Mucosa of gallbladder (tissue), 1 donor: ENCODE data around the gene HOXC10. TPM values are rescaled to one million over a fixed set of nuclear protein-coding genes. Genes with fewer than 3 reads are reported as not detected.

Experiments
- DNase-seq: peaks from one replicate; pipeline ENCODE4 v3.0.0-alpha.2; 2020; ENCODE audit warnings: low spot score
- total RNA-seq: library from RNA; stranded (reverse); gene quantifications from one replicate; pipeline ENCODE4 v1.2.1, GENCODE V29; 2021
- donor health status: DM: no; HTN: no; CAD: no.

Gene HOXC10
- total RNA-seq, 1 donor from 2014 or later, result not detected

GRCh38 chr12:53950789-53951576, 34.0 kb upstream of the HOXC10 start:
- no peak for DNase-seq

DNA sequence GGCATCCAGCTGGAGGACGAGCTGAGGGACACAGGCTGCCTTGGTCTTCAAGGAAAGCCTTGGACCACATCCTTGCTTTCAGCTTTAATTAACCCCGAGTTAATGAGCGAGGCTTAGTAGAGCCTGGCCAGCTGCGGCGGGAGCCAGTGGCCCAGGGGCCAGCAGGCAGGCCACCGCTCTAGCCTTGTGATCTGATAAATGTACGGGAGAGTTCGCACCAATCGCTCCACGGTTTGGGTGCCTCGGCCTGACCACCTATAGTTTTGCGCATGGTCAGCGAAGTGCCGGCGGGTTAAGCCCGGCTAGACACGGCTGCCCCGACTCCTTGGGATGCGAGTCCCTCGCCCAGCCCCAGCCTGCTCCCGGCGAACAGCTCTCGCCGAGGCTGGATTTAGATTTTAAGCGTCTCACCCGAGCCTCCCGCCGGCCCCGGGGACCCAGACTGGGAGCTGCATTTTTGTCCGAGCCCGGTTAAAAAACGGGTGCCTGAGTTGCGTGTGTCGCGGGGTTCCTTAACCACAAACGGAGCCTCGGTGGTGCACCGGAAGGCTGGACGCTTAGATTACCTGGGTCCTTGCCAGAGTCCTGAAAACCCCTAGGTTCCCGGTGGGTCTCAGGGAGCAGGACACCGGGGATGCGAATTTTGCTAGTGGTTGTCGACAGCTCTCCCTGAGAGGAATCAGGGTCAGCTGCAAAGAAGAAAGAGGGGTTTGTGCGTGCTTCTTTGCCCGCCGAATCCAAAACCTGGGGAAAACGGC, 33.2 kb upstream of the HOXC10 start:
- DNase-seq, result no peak

DNA sequence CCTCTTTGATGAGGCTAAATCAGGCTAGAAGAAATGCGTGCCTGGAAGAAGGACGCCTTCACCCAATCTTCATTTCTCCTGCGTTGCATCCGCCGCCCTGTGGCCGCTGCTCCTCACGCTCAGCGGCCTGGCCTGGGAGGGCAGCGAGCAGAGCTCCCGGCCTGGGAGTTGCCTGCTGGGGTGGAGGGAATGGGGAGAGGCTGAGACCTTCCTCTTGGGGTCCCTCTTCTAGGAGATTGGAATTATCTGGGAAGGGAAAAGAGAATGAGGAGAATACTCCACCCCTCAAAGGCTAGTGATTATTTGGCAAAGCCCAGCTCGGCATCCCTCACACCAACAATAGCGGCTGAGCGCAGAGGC, 32.6 kb upstream of the HOXC10 start:
- no peak for DNase-seq

DNA sequence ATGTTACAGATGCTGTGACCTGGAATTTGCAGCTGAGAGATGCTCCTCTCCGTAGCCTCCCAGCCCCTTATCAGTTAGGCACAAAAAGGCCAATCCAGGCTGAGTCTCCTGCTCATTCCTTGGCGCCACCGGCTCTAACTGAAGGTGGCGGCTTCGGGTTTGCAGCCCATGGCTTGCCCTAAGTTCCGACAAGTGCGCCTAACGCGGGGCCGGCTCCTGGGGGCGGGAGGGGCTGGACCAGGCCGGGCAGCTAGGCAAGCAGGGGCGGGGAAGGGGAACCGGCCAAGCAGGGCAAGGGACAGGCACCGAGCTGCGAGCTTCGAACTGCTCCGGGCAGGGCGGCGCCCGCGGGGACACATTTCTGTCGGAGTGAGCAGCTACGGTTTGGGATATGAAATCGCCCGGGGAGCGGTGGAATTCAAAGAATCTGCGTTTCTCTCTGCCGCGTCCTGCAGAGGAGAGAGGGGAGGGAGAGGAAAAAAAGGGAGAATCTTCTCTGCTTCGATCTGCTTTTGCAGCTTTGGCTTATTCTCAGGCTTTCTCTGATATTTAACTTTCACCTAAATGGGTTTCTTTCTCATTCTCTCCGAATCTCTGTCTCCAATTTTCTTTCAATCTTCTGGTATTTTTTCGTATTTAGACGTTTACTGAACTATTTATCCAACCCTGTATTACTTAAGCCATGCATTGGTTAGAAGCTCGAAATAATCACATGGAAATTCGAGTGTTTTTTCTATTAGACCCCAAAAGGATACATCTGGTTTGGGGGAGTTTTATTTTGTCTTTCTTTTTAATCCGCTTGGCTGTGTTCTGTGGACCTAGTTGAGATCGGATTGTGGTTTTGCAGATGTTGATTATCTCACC, 31.8 kb upstream of the HOXC10 start:
- DNase-seq, result no peak

DNA sequence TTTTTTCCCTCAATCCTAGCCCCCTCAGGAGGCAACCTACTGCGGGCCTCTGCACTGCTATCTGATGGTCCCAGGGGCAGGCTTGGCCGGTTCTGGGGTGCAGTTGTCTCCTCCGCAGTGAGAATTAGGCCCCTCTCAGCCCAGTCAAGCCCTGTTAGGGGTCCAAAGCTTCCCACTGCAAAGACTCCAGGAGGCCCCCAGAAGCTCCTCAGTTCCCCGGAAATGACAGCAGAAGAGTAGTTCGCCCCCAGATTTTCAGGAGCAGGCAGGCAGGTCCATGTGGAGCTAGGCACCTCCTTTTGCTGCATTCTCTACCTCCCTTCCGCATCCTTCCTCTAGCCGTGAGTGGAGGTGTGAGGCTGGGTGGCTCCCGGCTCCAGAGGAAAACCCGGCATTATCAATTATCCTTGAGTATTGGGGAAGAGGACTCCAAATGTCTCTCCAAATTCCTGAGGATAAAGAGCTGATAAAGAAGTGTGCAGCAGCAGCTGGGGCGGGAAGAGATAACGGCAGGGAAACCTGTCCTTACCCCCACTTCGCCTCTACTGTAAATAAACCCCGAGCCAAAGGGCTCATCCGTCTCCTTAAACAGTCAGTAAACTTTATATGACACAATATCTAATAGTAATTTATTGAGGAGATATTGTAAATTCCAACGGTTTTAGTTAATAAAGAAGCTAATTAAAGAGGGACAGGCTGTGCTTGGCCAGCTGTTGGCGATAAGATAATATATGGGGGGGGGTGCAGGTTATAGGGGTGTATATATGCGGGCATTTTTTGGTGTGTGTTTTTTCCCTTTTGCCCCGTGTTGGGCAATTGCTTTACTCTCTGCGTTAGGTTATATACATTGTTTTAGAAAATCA, 30.9 kb upstream of the HOXC10 start:
- DNase-seq, result no peak

DNA sequence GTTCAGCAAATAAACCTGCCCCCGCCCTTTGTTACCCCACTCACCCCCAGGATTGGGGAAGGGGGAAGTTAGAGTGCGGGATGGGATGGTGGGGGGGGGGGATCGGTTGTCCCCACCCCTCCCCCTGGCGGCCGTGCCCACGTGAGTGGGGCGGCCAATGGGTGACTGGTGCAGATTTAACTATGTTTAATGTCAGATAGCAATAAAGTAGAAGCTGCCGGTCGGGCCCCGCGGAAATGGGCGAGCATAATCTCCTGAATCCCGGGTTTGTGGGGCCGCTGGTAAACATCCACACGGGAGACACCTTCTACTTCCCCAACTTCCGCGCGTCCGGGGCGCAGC, 30.3 kb upstream of the HOXC10 start, which contains the start of gene HOXC12:
Gene HOXC12 (plus strand): TSS at position 210 of the 342 bp plus-strand sequence. CDS start 27 bp downstream, at position 237.
- no peak for DNase-seq

DNA sequence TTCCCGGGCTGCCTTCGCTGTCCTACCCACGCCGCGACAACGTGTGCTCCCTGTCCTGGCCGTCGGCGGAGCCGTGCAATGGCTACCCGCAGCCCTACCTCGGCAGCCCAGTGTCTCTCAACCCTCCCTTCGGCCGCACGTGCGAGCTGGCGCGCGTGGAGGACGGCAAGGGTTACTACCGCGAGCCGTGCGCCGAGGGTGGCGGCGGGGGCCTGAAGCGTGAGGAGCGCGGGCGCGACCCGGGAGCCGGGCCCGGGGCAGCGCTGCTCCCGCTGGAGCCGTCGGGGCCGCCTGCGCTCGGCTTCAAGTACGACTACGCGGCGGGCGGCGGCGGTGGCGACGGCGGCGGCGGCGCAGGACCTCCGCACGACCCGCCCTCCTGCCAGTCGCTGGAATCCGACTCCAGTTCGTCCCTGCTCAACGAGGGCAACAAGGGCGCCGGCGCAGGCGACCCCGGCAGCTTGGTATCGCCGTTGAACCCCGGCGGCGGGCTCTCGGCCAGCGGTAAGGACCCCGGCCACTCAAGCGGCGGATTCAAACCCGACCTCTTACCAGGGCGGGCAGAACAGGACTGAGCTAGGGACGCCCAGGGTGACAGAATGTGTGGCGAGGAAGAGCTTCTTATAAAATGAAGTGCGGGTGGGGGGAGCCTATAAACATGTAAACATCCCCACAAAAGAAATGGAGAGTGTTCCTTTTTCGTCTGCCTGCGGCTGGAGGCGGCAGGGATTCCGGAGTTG, 29.7 kb upstream of the HOXC10 start:
- DNase-seq, result no peak

DNA sequence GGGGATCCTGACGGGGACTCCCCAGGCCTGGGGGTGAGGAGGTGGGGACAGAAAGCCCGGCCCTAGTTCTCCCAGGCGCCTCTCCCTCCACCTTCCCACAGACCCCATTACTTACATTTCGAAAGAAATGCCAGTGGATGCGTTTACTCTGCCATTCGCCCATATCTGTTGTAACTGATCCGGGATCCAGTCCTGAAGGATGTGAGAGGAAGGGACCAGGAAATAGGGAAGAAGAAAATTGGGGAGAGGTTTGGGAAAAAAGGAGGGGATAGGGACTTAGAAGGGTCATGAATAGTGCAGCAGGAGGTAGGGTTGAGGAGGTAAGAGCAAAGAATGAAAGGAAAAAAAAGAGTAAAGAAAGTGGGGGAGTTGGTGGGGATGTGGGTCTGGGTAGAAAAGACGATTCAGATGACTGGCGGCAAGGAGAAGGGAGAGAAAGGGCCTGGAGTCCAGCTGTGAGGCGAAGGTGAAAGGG, 29.1 kb upstream of the HOXC10 start:
- no peak for DNase-seq

DNA sequence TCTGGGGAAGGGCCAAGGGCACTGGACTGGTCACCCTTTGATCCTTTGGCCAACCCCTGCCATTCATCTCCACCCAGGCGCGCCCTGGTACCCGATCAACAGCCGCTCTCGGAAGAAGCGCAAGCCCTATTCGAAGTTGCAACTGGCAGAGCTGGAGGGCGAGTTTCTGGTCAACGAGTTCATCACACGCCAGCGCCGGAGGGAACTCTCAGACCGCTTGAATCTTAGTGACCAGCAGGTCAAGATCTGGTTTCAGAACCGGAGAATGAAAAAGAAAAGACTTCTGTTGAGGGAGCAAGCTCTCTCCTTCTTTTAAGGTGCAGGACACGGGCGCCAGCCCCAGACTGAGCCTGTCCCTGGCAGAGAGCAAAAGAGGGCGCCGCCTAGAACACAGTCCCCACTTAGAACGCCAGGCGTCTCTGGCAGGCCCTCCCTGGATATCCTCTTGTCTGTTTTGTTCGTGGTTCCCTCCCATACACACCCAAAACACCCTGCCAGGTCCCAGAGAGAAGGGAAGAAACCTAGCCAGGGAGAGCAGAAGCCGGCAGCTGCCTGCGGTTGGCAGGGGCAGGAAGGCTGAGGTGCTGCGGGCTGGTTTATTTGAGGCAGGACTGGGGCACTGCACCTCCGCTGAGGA, 28.6 kb upstream of the HOXC10 start:
- no peak for DNase-seq

DNA sequence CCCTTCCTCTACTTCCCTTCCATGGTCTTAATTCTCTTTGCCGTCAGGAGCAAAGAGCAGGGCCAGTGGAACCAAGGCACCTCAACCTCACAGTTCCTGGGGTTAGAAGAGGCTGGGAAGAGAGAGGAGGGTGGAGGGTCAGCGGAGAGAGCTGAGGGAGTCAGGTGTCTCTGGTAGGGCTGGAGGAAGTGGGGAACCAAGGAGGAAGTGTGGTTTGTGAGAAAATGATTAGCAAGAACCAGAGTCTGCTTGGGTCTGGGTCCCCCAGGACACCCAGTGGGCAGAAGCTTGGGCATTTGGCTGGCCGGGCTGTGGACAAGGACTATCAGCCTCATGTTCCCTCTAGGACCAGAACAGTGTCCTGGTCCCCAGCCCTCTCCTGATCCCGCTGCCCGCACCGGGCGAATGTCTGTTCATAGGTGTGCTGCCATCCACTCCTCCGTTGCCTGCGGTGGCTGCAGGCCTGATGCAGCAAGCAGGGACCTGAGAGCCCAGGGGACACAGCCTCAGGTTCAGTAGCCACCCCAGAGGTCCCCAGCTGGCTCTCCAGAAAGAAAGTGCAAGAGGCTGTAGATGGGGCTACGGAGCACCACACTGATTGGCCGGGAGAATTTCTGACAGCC, 27.9 kb upstream of the HOXC10 start:
- no peak for DNase-seq

DNA sequence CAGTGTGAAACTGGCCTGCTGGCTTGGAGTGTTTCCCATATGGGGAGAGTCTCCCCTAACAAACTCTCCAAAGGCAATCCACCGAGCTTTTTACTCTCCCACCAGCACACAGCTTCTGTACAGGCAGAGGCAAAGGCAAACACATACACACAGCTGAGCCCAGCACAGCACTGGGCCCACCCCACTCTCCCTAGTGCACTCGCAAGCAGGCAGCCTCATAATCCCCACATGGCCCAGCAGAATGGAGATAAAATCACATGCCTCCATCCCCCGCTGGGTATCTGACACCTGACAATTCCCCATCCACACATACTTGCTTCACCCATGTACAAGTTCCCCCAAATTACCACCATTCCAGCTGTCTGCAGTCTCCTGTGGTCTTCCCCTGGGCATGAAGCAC, 26.8 kb upstream of the HOXC10 start:
- DNase-seq, result no peak

DNA sequence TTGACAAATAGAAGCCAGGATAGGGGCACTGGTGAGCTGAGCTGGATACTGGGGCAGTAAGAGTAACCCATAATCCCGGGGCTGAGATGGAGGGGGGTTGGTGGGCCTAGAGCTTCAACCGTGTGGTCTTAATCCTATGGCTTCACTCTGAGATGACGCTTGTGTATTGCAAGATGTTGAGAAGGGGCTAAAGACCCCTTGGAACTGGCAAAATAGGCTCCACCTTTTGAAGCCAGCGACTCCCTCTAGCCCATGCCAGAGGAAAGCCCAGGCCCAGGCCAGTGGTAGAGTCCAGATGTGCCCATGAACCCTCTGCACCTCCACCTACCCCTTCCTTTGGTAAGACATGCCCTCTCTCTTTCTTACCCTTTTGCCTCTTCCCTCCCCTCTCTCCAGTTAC, 25.6 kb upstream of the HOXC10 start:
- DNase-seq, result no peak

GRCh38 chr12:53960187-53961024, 24.5 kb upstream of the HOXC10 start:
- DNase-seq, result no peak

GRCh38 chr12:53961025-53961761, 23.8 kb upstream of the HOXC10 start:
- no peak for DNase-seq

GRCh38 chr12:53963005-53963404, 21.9 kb upstream of the HOXC10 start:
- DNase-seq, result no peak

- DNase-seq, result no peak
Measured at GRCh38 chr12:53963434-53964314, 21.3 kb upstream of the HOXC10 start.

DNA sequence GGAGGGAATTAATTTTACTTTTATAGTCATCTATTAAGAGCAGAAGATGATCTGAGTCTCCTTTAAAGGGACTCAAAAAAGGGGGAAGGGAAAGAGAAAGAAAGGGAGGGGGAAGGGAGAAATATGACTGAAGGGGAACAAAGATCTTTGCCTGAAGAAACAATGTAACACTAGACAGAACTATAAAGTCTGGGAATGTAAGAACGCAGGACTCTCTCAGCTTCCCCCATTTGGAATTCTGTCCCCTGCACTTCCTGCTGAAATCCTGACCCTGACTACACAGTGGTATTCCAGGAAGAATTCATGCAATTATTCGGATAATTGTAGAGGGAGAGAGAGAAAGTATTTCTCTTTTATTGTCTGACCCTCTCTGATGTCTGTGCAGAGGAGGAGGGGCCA, 20.6 kb upstream of the HOXC10 start:
- DNase-seq, result no peak
